ENCODE results near the gene CNTN5. TPM values are rescaled to one million over a fixed set of nuclear protein-coding genes. Genes with fewer than 3 reads are reported as not detected.

Gene CNTN5
- polyA plus RNA-seq, 1 donor (not counting 4 experiments of a cell fraction or from before 2014, with no cell fraction given): not detected

DNA sequence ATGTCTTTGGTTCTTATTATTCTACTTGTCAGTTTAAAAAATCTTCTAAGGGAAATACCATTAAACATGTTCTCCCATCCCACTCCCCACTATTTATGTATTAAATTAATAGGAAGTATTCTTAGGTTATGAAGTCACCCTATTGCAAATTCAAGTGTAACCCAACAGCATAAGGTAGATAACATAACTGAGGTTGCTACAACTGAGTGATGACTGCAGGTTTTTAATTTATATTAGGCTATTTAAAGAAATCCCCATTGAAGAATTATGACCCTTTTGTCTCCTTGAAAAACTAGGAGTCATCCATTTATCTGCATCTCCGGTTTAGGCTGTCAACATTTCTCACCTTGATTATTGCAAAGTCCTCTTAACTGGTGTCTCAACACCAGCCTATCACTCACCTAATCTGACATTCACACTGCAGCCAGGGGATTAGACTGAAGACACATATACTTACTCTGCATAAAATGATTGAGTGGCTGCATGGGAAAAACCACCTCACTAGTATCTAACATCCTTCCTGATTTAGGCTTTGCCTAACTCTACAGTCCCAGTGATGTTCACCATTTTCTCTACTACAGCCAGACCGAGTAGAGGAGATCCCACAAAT is 649.4 kb downstream of the CNTN5 start:
- no peak overlapping the region for H3K27ac ChIP-seq (ENCODE audit: control insufficient read depth, insufficient read depth, low read length)
- no peak overlapping the region for H2AFZ ChIP-seq (ENCODE audit: control insufficient read depth, low read length)
- no peaks in the 10 kb centered on the region for H3K79me2 ChIP-seq (ENCODE audit: control insufficient read depth, insufficient read depth, low read length)
- H3K9ac ChIP-seq (ENCODE audit: control insufficient read depth, extremely low read depth, insufficient read depth, low read length): no peak overlapping the region
- dilution Hi-C loops (cut with MboI; ENCODE audit: extremely low pct_ligation_motif_present, low sequenced_read_pairs): no loop called here
- no peaks in the 10 kb centered on the region for H4K20me1 ChIP-seq (ENCODE audit: control insufficient read depth, extremely low read depth, insufficient read depth, low read length)
- H3K4me1 ChIP-seq (ENCODE audit: control insufficient read depth, extremely low read depth, insufficient read depth, low read length): no peaks in the 10 kb centered on the region
- no peak for DNase-seq (ENCODE audit: low read depth, low spot score)
- H3K4me2 ChIP-seq (ENCODE audit: control insufficient read depth, extremely low read depth, insufficient read depth, low read depth, low read length): no peak overlapping the region
- no peaks in the 10 kb centered on the region for H3K27me3 ChIP-seq (ENCODE audit: control insufficient read depth, extremely low read depth, insufficient read depth, low read length)
- no peak for TF ChIP-seq CTCF (optimal IDR thresholded peaks at IDR 0.05 in 1 of 3, IDR thresholded peaks at IDR 0.05 in 1 of 3, conservative IDR thresholded peaks at IDR 0.05 in 1 of 3; ENCODE audit: extremely low read depth in 1 of 3, insufficient read depth in 2 of 3, low read length in 3 of 3)
- H3K9me3 ChIP-seq (ENCODE audit: control insufficient read depth, low read depth, low read length): no peaks in the 10 kb centered on the region
- no peaks in the 10 kb centered on the region for H3K36me3 ChIP-seq (ENCODE audit: control insufficient read depth in 2 of 2, extremely low read depth in 1 of 2, insufficient read depth in 2 of 2, low read length in 2 of 2)
- no peak overlapping the region for H3K4me3 ChIP-seq (ENCODE audit: control insufficient read depth in 2 of 3, extremely low read depth in 1 of 3, insufficient read depth in 2 of 3, low read depth in 1 of 3, low read length in 3 of 3)
- H3K9me1 ChIP-seq (ENCODE audit: control insufficient read depth, extremely low read depth, insufficient read depth, low read length): no peaks in the 10 kb centered on the region
- no peak for FAIRE-seq

GRCh38 chr11:99671808-99672409 is 651.2 kb downstream of the CNTN5 start:
- Histone ChIP-seq H3K27ac (ENCODE audit: control insufficient read depth, insufficient read depth, low read length) (no peak overlapping the region), H3K4me3 (ENCODE audit: control insufficient read depth in 2 of 3, extremely low read depth in 1 of 3, insufficient read depth in 2 of 3, low read depth in 1 of 3, low read length in 3 of 3) (no peak overlapping the region), H2AFZ (ENCODE audit: control insufficient read depth, low read length) (no peak overlapping the region), H3K79me2 (ENCODE audit: control insufficient read depth, insufficient read depth, low read length) (no peaks in the 10 kb centered on the region), H3K4me2 (ENCODE audit: control insufficient read depth, extremely low read depth, insufficient read depth, low read depth, low read length) (no peak overlapping the region), H3K36me3 (ENCODE audit: control insufficient read depth in 2 of 2, extremely low read depth in 1 of 2, insufficient read depth in 2 of 2, low read length in 2 of 2) (no peaks in the 10 kb centered on the region), H3K9me3 (ENCODE audit: control insufficient read depth, low read depth, low read length) (no peaks in the 10 kb centered on the region), H3K9ac (ENCODE audit: control insufficient read depth, extremely low read depth, insufficient read depth, low read length) (no peak overlapping the region), H3K4me1 (ENCODE audit: control insufficient read depth, extremely low read depth, insufficient read depth, low read length) (no peaks in the 10 kb centered on the region), H3K27me3 (ENCODE audit: control insufficient read depth, extremely low read depth, insufficient read depth, low read length) (no peaks in the 10 kb centered on the region), H3K9me1 (ENCODE audit: control insufficient read depth, extremely low read depth, insufficient read depth, low read length) (no peaks in the 10 kb centered on the region), H4K20me1 (ENCODE audit: control insufficient read depth, extremely low read depth, insufficient read depth, low read length) (no peaks in the 10 kb centered on the region)
- no peak for DNase-seq (ENCODE audit: low read depth, low spot score)
- TF ChIP-seq CTCF (optimal IDR thresholded peaks at IDR 0.05 in 1 of 3, IDR thresholded peaks at IDR 0.05 in 1 of 3, conservative IDR thresholded peaks at IDR 0.05 in 1 of 3; ENCODE audit: extremely low read depth in 1 of 3, insufficient read depth in 2 of 3, low read length in 3 of 3): no peak
- TF ChIP-seq EZH2 (IDR thresholded peaks at IDR 0.05; ENCODE audit: low read length): no peak
- no peak for FAIRE-seq
- dilution Hi-C loops (cut with MboI; ENCODE audit: extremely low pct_ligation_motif_present, low sequenced_read_pairs): no loop called here
